NCI-H128 (cell line): ENCODE data around the gene KRT28.
"Not testable (repeated sequence)": the region's sequence is repeated elsewhere in the genome, so short reads cannot be mapped to it uniquely, and the experiment has no call there.

ENCODE experiments used
- DNase-seq: peaks from one replicate; lab custom pipeline; 2025; ENCODE audit not compliant: unreplicated experiment; lab: John Stamatoyannopoulos, UW

The KRT28 gene

DNA sequence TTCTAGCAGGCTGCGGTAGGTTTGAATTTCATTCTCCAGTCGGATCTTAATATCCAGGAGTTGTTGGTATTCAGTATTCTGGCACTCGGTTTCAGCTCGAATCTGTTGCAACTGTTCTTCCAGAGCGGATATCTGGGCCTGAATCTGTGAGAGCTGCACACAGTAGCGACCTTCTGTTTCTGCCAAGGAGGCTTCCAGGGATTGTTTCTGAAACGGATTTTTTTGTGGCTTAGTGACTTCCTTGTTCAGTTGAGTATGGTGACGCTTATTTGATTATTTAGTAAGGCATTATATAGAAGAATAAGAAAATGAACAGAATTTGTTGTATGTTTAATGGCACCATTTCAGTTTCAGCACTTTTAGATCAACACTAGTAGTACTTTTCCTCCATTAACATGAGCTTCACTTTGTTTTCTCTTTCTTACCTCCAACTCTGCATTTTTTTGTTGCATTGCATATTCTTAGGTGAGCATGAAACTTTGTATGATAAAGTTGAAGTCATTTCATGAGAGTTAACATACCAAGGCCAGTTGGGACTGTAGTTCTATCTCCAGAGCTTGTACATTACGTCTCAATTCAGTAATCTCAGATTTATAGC, 19.9 kb upstream of the KRT28 start:
- no peak for DNase-seq

DNA sequence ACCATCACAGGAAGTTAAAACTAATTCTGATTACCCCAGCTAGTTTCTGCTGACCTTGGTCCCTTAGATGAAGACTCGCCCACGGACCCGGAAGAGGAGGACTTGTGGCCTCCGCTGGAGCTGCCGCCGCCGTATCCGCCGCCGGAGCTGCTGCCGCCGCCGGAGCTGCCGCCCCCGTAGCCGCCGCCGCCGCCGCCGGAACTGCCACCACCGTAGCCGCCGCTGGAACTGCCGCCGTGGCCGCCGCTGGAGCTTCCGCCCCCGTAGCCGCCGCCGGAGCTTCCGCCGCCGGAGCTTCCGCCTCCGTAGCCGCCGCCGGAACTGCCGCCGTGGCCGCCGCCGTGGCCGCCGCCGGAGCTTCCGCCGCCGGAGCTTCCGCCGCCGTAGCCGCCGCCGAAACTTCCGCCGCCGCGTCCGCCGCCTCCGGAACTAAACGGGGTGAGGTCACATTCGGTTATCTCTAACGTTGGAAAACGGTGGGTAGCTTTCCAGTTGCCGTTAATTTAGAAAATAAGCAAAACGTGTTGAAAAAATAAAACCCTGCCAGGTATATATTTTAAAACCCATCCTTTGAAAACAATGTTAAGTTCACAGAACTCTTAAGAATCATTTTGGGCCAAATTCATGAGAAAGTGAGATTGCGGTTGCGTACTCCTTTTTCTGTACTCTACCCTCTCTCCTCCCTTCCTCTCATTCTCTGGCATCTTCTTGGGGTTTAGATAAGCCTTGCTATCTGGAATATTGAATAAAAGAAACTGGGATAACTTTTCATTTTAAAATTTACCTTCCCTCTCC, 19.2 kb upstream of the KRT28 start:
- no peak for DNase-seq

DNA sequence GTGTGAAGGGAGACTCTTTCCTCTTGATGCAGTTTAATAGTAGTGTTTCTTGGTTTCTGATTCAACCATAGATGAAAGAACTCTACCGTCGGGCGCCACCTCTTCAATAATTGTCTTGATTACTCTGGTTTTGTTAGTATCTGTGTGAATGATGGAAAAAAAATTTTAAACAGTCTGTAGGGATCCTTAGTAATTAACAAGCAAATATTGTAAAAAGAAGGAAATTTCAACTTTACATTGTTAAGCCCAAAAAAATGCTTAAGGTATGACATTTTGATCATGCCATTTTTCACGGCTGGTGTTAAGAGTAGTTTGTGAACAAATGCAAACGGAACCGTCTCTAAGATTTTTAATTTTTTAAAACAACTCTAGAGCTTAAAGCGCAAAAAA, 18.6 kb upstream of the KRT28 start:
- DNase-seq: no peak

DNA sequence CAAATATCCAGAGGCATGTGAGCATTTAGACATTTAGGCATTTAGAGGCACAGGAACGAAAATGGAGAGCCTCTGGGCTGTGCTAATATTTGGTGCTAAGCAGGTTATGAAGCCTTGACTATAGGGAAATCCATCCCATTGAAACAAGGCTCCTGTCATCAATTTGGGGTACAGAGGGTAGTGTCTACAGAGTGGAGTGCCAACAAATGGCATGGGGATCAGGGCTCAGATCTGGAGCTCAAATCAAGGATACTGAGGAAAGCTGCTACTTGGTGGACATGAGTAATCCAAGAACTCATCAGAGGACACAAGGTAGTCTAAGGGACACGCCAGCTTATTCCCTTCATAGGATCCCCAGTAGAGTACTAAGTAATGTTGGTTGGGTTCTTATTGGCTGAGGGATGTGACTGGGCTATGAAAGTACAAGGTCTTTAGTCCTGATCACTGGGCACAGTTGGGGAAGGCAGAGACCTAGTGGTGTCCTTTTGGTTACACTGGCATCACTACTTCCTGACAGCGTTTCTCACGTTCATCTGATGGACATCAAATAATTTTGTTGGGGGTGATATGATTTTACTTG, 17.4 kb upstream of the KRT28 start:
- no peak for DNase-seq

DNA sequence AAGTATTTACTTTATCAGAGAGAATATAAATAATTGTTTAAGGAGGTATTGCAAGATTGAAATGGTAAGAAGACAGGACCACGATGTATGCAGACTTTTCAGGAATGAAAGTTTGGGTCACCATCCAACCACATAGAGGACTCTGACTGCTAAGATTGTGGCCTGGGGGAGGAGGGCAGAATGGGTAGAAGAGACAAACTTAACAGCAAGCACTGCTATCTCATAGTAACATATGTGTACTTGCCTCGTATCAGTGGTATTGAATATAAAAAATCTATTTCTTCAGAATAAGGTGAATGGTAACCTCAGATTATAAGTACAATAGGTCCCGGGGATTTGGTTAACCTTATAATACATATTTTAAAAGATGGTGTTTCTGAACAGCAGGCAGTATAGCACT, 16.8 kb upstream of the KRT28 start:
- DNase-seq: no peak

DNA sequence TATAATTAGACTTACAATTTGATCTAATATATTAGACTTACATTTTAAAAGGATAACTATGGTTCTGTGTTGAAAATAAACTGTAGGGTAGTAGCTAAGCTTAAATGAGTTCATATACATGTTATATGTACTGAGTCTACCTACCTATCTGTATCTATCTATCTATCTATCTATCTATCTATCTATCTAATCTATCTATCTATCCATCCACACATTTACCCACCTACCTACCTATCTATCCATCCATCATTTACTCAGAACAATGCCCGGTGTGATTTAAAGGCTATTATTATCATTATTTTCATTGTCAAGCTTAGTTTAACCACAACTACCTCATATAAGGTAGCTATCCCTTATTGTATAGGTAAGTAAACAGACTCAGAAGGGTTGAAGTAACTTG, 15.6 kb upstream of the KRT28 start:
- no peak for DNase-seq

DNA sequence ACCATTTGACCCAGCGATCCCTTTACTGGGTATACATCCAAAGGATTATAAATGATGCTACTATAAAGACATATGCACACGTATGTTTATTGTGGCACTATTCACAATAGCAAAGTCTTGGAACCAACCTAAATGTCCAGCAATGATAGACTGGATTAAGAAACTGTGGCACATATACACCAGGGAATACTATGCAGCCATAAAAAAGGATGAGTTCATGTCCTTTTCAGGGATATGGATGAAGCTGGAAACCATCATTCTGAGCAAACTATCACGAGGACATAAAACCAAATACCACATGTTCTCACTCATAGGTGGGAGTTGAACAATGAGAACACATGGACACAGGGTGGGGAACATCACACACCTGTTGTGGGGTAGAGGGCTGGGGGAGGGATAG, 14.9 kb upstream of the KRT28 start:
- not testable (repeated sequence) for DNase-seq

DNA sequence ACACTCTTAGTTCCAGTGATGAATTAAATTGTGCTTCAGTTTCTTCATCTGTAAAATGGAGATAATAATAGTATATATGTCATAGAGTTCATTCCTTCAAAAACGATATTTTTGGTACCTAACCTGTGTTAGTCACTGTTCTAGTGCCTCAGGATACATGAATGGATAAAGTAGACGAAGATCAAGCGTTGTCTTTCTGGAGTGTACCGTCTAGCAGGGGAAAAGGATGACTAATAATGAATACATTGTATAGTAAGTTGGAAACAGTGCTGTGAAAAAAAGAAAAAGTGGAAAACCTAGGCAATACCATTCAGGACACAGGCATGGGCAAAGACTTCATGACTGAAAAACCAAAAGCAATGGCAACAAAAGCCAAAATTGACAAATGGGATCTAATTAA, 14.0 kb upstream of the KRT28 start:
- DNase-seq: no peak

DNA sequence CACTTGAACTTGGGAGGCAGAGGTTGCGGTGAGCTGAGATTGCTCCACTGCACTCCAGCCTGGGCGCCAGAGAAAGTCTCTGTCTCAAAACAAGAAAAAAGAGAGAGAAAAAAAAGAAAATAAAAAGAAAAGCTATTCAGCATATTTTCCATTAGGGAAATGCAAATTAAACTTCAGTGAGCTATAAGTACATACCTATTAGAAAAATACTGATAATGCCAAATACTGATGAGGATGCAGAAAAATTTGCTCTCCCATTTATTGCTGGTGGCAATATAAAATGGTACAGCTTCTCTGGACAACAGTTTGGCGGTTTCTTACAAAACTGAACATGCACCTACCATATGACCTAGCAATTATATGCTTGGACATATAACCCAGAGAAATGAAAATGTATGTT, 12.9 kb upstream of the KRT28 start:
- no peak for DNase-seq

DNA sequence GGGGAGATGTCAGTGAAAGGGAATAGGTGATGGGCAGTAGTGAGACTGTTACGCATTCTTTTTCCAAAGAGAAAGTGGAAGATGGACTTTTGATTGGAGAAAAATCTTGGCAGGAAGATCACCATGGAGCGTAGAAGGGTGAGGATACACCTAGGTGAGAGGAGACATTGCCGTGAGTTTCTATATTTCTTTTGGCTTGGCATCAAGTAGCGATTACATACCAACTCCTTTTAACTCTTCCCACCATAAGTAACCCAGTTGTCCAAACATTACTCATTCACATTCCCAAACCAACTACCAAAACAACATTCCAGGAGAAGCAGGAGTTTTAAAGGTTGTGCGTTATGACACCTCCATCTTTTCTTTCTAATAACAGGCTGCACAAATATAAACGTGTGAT, 10.7 kb upstream of the KRT28 start:
- no peak for DNase-seq

DNA sequence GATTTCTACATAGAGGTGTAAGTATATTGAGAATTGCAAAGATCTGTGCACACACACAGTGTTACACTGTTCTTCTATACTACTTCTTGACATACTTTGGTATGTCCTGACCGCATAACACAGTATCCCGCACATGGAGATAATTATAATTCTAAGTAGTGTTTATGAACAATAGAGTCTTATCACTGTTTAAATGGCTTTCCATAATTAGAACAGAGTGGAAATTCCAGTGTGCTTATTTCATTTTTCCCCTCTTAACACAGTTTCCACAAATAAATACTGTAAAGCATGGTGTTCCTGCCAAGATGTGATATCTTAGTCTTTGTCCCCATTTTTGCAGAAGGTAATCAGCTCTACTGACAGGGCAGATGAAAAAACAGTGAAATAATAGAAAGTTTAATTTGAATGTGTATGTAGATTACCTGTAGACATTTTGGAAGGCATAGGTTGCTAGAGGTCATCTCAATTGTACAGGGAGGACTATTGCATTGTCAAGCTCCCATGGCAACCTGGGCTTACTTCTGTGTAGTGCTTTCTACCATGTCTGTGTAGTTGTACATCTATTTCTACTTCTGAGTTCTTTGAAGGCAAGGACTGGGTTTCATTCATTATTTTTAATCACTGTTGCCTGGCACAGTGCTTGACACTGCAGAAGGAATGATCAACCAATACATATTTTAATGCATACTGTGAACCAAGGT, 10.1 kb upstream of the KRT28 start:
- DNase-seq: no peak

DNA sequence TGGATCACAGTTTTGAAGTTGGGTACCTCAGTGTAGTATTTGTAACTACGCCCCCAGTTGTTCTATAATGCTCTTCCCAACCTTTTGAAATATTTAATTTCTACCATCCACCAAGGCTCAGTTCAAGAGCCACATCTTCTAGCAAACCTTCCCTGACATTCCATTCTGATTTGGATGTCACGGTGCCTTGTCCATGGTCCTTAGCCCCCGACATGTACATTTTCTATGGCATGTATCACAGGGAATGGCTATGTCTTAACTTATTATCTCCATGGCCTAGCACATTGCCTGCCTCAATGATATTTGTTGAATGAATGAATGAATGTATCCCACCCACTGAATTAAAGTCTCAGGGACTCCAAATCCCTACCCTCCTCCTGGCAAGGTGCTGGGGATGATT, 6.4 kb upstream of the KRT28 start:
- no peak for DNase-seq

DNA sequence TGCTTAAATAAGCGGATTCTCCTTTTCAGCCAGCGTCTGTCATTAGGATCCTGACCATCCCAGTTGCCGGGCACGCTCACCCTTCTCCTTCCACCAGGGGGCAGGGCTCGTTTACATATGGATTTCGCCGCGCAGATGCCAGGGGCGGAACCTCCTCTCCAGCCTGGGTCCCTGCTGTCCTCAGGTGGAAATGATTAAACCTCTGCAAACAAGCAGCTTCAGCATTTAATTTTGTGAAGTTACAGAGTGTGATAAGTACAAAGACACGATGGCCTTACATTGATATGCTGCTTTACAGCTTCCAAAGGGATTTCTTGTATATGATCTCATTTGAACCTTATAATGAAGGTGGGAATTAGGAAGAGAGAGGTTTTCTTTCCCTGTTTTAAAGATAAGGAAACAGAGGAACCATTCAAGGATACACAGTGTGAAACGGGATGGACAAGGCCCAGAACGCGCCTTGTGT, 3.9 kb upstream of the KRT28 start:
- DNase-seq: peak; percentile 49

DNA sequence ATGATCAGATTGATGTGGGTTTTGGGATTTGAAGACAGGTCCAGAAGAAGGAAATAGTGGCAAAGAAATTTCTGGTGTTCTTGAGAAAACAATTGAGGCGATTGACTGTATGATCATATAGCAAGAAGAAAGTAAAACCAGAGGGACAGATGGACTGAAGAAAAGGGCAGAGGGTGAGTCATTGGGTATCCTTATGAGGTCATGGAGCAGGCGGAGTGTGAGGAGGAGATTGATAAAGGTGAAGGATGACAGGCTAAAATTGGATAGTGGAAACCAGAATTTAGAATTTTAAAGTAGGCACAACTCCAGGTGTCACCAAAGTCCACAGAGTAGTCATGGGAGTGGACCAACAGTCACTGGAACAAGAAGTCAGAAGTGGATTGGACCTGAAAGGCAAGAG, 1.4 kb upstream of the KRT28 start:
- no peak for DNase-seq

DNA sequence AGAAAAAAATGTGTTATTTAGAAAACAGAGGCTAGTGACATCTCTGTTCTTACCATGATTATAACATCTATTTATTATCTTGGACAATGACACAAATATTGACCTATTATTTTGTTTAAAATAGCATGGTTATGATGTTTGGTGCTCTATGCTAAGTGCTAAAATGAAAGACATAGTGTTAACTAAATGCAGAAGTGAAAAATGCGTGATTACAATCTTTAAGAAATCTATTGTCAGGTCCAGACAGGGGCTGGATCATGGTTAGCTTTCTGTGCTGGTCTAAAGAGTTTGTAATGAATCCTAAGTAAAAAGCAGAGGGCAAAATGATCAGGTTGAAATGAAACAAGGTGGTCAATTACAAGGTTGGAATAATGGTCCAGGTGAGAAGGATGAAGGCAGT, 622 bp upstream of the KRT28 start:
- no peak for DNase-seq

DNA sequence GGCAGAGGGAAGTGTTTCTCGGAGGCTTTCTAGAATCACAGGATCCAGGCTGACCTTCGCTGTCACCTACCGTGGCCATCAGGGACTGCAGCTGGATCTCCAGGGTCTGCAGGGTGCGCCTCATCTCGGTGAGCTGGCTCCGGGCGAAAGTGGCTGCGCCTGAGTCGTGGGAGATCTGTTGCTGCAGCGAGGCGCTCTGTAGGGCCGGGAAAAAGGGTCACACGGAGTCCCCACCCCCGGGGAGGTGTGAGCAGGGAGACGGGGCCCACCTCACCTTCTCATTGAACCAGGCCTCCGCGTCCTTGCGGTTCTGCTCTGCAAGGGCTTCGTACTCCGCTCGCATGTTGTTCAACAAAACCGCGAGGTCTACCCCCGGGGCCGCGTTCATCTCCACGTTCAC, 2.9 kb downstream of the KRT28 start:
- no peak for DNase-seq

DNA sequence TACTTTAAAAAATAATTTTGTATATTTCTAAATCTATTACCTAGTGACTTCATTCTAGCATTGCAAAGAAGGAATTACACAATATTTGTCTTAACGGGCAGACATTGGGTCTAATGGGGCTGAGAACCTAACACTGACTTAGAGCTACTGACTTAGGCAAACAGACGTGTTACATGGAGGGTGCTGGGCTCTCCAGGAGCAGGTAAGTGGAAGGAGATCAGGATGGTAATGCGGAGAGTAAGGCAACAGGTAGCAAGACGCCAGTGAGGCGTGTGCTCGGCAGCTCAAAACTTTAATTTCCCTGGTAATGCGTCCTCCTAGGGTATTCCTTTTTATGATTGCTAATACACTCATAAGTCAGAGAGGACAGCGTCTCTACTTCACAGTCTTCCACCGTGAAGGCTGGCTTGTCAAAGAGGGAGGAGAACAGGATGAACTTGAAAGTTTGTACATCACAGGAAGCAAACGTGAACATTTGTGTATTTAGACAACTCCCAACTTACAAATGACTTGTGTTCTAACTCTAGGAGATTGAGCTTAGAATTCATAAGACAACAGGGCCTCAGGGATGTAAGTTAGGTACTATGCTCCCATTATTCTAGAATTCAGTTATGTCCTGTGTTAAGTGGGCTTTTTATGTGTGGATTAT, 4.6 kb downstream of the KRT28 start:
- no peak for DNase-seq

DNA sequence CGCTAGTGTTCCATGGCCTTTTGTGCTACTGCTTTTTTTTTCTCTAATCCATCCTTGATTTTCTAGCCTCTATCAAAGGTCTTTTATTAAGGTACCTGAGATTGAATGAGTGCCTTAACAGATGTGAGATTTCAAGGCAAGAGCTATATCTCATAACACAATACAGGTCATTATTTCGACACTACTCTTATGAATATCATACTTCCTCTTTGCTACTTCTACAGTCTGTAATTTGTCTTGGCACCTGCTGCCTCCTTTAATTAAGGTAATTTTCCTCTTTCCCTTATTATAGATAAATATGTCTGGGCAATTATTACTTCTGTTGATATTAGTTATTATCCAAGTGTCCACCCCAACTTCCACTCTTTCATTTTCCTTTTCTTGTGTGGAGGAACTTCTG, 5.3 kb downstream of the KRT28 start:
- DNase-seq: no peak

DNA sequence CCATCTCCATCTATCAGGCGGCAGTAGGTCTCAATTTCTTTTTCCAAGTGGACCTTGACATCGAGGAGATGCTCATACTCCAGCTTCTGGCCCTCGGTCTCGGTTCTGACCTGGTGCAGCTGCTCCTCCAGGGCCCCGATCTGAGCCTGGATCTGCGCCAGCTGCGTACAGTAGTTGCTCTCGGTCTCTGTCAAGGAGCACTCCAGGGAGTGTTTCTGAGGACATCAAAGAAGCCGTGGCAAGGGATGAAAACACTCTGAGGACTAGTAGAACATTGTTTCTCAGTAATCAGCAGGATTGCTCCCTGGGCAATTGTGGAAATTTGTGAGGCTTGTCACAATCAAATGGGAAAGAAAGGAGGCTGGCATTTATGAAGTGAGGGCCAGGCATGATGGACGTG, 5.9 kb downstream of the KRT28 start:
- no peak for DNase-seq

DNA sequence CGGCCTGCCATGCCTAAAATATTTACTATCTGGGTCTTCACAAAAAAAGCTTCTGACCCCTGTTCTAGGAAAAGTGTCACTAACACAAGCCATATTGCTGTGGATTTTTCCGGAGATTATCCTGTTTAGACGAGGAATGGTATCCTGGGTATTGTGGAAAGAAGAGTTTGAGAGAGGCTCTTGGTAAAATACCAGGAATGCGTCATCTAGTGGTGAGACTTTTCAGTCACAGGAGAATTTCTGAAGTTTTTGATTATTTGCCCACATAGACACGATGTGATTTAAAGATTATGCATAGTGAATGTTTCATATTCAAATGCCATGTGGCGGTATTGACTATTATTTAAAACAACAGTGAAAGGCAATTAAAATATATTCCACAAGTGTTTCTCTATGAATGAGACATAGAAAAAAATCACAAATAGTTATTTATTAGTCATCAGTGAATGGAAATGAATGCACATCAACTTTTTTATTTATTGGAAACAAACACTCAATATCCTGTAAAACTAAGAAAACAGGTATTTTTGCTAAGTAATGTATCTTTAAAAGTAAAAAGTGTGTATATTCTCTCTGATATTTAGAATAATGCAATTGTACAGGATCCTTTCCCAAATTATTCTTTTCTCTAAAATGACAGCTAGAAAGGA, 7.8 kb downstream of the KRT28 start:
- no peak for DNase-seq

DNA sequence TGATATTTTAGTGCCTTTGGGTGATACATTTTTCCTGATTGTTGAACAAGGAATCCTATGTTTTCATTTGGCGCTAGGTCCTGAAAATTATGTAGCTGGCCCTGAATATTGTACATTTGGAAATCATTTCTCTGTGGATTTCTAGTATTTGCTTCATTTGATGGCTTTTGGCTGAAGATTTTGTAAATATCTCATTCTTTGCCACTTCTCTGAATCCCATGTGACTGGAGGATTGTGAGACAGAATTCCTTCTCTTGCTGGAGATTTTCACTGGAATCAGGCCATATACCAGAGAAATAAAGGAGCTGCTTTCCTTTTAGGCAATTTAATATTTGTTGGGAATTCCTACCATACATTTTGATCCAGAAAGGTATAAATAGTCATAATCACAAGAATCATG, 8.6 kb downstream of the KRT28 start:
- DNase-seq: no peak
